HG03064 (cell line): ENCODE data around the gene C17orf78.
"Not testable (repeated sequence)": the region's sequence is repeated elsewhere in the genome, so short reads cannot be mapped to it uniquely, and the experiment has no call there.

Experiments
- ATAC-seq: cut with Tn5 transposase; IDR thresholded peaks from one replicate; pipeline ENCODE4 v1.9.1; 2021; ENCODE audit warnings: low read depth; ENCODE audit not compliant: unreplicated experiment

The C17orf78 gene

GRCh38 chr17:37430051-37430627 is 54.4 kb downstream of the C17orf78 start:
- no peak for ATAC-seq

- no peak for ATAC-seq
These were observed 56.9 kb downstream of the C17orf78 start for GRCh38 chr17:37432671-37433070.

DNA sequence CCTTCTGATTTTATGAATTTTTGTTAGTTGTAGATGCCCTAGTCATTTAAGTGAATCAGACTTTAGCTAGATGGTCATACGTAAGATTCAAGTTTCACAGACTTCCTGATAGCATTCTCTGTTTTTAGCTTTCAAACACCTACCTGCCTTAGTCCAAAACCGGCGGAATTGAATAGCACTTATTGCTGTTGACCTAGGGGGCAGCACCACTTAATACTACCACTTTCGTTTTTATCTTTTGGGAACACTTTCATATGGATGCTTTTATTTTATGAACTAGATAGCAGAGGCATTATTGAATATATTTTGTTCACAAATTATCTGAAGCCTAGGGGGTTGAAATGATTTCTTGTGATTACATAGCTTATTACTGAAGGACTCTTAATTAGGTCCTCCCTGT is 62.4 kb downstream of the C17orf78 start:
- ATAC-seq, result no peak

DNA sequence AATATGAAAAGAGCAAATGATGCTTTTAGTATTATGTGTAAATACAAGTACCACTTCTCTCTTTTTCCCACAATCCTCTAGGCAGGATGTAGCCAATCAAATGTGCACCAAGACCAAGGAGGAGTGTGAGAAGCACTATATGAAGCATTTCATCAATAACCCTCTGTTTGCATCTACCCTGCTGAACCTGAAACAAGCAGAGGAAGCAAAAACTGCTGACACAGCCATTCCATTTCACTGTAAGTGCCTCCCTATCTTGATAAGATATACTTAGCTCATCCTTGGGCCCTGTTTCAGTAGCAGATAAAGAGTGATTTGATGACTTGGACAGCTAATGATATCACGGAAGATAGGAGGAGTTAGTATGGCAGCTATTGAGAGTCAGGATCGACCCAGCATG is 64.6 kb downstream of the C17orf78 start:
- ATAC-seq, result no peak

DNA sequence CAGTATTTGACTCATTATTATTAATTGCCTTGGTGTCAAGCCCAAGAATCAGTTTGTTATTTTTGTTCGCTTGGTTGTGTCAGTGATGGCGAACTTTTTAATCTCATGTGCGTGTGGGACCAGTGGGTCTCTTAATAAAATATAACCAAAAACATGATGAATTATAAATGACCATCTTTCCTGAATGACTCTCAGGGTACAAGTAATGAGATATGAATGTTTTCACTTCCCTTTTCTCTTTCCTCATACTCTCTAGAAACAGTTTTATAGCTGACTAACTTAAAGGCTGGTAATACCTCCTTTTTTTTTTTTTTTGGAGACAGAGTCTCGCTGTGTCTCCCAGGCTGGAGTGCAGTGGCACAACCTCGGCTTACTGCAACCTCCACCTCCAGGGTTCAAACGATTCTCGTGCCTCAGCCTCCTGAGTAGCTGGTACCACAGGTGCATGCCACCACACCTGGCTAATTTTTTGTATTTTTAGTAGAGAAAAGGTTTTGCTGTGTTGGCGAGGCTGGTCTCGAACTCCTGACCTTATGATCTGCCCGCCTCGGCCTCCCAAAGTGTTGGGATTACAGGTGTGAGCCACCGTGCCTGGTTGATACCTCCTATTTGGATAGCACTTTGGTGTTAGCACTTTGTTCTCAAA is 65.7 kb downstream of the C17orf78 start:
- not testable (repeated sequence) for ATAC-seq
